ENCODE results near the gene F5.
"Not testable (repeated sequence)": the region's sequence is repeated elsewhere in the genome, so short reads cannot be mapped to it uniquely, and the experiment has no call there.

The F5 gene

DNA sequence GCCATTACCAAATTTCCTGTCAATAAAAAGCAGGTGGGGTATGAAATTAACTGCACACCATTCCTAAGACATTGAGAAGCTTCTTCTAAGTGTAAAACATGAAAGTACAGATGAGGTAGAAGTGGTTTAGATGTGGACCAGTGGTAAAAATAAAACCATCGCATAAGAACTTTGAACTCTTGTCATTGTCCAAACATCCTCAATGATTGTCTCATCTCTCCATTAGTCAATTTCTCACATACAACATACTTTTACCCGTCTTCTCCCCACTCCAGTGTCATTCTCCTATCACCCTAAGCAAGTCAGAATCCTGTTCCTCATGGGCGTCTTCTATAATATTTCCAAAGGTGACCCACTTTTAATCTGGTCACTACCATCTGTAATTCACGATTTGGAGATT lies 76.2 kb downstream of the F5 start:
- TF ChIP-seq, protein P1, sequence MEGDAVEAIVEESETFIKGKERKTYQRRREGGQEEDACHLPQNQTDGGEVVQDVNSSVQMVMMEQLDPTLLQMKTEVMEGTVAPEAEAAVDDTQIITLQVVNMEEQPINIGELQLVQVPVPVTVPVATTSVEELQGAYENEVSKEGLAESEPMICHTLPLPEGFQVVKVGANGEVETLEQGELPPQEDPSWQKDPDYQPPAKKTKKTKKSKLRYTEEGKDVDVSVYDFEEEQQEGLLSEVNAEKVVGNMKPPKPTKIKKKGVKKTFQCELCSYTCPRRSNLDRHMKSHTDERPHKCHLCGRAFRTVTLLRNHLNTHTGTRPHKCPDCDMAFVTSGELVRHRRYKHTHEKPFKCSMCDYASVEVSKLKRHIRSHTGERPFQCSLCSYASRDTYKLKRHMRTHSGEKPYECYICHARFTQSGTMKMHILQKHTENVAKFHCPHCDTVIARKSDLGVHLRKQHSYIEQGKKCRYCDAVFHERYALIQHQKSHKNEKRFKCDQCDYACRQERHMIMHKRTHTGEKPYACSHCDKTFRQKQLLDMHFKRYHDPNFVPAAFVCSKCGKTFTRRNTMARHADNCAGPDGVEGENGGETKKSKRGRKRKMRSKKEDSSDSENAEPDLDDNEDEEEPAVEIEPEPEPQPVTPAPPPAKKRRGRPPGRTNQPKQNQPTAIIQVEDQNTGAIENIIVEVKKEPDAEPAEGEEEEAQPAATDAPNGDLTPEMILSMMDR (IDR thresholded peaks at IDR 0.05): no peak

DNA sequence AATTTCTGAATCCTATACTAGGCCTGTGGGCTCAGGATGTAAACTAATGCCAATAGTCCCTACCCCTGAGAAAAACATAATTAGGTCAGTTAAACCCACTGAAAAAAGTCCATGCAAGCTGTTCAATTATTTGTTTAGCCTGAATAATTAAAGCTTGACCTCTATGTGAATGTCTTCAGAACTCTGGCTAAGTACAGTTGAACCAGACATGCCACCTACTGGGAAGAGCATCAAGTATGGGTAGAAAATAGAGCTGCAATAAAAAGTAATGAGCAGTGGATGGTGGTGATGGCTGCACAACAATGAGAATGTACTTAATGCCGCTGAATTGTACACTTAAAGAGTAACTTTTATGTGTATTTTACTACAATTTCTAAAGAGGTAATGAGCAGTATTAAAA lies 76.9 kb downstream of the F5 start:
- Histone ChIP-seq H3K4me3 (no peak overlapping the region), H3K27ac (no peak overlapping the region)
- no peak for DNase-seq (ENCODE audit: low spot score)
- TF ChIP-seq, protein P1 (IDR thresholded peaks at IDR 0.05): no peak

More for the DNA sequence above, 76.2 kb downstream of the F5 start:
- Histone ChIP-seq H3K4me3 (no peak overlapping the region), H3K27ac (peak overlapping the region; percentile 70 to 86)
- DNase-seq (ENCODE audit: low spot score): no peak

DNA sequence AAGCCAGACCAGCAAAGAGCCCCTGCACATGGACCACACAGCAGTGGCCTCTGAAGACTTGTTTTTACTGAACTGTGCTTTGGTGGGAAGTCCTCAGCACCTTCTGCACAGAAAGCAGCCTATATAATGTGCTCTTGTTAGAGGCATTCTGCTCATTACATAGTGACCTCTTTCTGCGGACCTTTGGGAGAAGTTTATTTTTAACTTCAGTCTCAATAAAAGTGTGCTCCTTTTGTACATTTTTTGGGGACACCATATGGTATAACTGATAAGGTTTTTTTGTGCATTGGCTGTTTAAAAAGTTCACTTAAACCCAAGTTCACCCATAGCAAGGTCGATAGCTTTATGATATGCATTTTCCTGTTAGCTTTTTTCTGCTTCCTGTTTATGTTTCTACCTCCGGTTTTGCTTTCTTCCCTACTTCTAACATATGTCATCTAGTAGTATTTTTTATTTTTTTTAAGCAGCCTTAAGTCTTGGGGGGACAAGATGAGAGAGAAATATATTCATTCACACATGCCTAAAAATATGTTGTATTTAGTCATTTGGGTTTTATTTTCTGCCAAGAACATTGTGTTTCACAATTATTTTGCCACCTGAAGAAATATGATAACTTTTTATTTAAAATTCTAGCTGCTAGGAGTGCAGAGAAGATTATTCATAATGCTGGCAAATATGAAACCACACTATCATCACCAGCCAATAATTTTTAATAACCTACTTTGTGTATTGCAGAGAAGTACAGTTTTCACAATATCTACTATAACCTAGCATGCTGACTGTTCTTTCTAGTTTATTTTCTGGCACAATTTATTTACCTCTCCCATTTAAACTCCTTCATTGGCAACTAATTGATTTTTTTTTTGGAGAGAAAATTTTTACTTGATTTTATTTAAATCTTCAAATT lies 77.6 kb downstream of the F5 start:
- H3K27ac ChIP-seq: no peak overlapping the region
- DNase-seq (ENCODE audit: low spot score): no peak
- TF ChIP-seq, protein P1 (IDR thresholded peaks at IDR 0.05): no peak
- no peak overlapping the region for H3K4me3 ChIP-seq

DNA sequence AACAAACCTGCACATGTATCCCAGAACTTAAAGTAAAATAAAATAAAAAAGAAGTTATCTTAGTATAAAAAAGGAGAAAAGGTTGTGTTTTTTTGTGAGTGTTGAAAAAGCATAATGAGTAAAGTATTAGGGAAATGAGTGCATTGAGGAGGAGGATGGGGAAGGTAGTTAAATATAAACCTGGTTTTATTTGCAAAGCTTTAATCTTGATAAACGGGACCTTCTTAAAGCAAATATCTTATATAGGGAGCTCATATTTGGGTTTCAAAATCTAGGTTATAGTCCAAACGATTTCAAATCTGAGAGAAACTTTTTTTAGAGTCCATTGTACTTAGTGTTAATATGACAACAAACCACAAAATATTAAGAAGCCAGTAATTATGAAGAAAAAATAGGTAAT lies 78.9 kb downstream of the F5 start:
- Histone ChIP-seq H3K4me3 (no peak overlapping the region), H3K27ac (no peak overlapping the region)
- DNase-seq (ENCODE audit: low spot score): no peak
- TF ChIP-seq, protein P1 (IDR thresholded peaks at IDR 0.05): no peak

DNA sequence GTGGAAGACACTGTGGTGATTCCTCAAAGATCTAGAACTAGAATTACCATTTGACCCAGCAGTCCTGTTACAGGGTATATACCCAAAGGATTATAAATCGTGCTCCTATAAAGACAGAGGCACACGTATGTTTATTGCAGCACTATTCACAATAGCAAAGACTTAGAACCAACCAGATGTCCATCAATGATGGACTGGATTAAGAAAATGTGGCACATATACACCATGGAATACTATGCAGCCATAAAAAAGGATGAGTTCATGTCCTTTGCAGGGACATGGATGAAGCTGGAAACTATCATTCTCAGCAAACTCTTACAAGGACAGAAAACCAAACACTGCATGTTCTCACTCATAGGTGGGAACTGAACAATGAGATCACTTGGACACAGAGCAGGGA lies 82.7 kb downstream of the F5 start:
- not testable (repeated sequence) for H3K27ac ChIP-seq; DNase-seq (ENCODE audit: low spot score); H3K4me3 ChIP-seq

DNA sequence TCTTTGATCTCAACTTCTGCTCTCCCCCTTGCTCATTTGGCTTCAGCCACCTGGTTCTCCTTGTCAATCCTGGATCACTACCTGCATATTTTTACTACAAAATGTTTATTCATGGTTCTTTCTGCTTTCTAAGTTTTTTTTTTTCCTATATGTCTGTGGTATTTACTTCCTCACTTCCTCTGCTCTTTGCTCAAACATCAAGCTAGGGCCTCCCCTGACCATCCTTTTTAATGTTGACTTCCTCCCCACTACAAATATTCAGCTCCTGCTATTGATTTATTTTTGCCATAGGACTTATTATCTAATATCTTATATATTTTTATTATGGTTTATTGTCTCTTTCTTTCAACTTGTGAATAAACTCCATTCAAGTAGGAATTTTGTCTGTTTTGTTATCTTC lies 86.5 kb downstream of the F5 start:
- Histone ChIP-seq H3K27ac (no peak overlapping the region), H3K4me3 (no peak overlapping the region)
- DNase-seq (ENCODE audit: low spot score): no peak
- TF ChIP-seq, protein P1 (IDR thresholded peaks at IDR 0.05): no peak

DNA sequence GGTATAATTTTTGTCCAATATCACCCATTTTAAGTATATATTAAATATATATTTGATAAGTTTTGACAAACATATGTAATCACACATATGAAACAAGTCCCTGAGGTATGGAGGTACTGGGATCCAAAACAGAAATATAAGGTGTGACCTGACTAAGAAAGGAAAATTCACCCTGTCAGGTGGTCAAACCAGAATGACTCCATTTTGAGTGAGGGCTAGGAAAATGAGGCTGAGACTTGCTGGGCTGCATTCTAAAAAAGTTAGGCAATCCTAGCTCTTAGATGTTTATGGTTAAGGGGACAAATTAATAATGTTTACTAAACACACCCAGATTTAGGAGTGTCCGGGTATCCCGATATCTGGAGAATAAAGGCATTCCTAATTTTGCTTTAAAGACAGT lies 89.0 kb downstream of the F5 start:
- TF ChIP-seq, protein P1 (IDR thresholded peaks at IDR 0.05): no peak
- H3K27ac ChIP-seq: no peak overlapping the region
- no peak for DNase-seq (ENCODE audit: low spot score)
- H3K4me3 ChIP-seq: no peak overlapping the region

Measured in coronary artery (tissue), 2 donors.